Right ventricle myocardium superior (tissue), 1 donor: ENCODE measurements around the gene REEP3. TPM values are rescaled to one million over a fixed set of nuclear protein-coding genes. Genes with fewer than 3 reads are reported as not detected.

Experiments
- ATAC-seq: fragments of 200-7000 bp; cut with Tn5 transposase; one replicate; pipeline ENCODE4 v1.9.1; 2020; ENCODE audit warnings: mild to moderate bottlenecking; ENCODE audit not compliant: poor library complexity
- DNase-seq: peaks from one replicate; pipeline ENCODE4 v3.0.0-alpha.2; 2020
- intact Hi-C: fragments of 100-400 bp; cut with DNase I; formaldehyde crosslinking; loops from one replicate; pipeline ENCODE4 v1.11.2; 2022
- total RNA-seq: library from RNA; stranded (reverse); fragmentation: NEBNext Ultra II Directional; extraction: Animal tissue kit (Norgen Biotek cat#: 25700); gene quantifications from one replicate; pipeline ENCODE4 v1.2.1, GENCODE V29; 2021
- donor health status: DM: no; HTN: yes; CAD: no; lungs with severe emphysema.

Gene REEP3
- total RNA-seq, 1 donor from 2014 or later: 14.0 TPM

DNA sequence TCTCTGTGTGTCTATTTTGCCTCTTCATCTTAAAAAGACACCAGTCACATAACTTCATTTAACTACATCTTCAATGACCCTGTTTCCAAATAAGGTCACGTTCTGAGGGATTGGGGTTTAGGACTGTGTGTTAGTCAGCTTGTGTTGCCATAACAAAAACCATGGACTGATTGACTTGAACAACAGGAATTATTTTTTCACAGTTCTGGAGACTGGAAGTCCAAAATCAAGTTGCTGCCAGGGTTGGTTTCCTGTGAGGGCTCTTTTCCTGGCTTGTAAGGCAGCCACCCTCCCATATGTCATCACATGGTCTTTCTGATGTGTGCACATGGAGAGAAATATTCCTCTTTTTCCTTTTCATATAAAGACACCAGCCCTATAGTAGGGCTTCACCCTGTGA lies 55.3 kb downstream of the REEP3 start:
- no peak for DNase-seq
- intact Hi-C loops: no loop called here
- ATAC-seq: no peak

- DNase-seq (no peak), ATAC-seq (no peak)
- intact Hi-C loops: no loop called here
Measured at GRCh38 chr10:63578501-63578900, 57.3 kb downstream of the REEP3 start.

DNA sequence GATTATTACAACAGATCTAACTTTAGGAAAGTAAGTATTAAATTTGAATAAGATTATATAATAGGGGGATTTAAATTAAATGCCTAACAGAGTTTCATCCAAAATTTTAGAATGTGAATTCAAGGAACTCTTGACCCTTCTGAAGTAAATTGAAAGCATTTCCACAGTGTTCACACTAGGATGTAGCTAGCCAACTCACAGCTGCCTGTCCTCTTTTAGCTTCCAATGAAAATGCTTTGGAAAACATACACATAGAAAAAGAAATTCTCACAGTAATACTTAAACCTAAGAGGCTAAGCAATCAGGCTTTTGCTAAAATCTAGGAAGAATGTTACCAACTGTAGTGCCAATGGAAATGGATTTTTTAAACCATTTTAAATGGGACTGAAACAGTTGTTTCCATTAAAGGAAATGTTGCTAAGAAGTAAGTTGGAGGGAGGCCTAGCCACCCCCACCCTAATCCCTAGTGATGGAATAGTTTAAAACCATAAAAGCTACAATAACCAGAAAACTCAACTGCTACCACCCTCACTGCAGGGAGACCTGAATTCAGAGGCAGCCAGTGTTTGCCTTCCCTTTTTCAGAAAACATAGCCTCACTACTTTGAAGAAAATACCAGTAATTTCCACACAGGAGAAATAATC lies 58.3 kb downstream of the REEP3 start:
- intact Hi-C loops: no loop called here
- ATAC-seq (no peak), DNase-seq (no peak)

GRCh38 chr10:63582690-63583089 lies 61.5 kb downstream of the REEP3 start:
- ATAC-seq: no peak
- no peak for DNase-seq
- intact Hi-C loops: no loop called here

DNA sequence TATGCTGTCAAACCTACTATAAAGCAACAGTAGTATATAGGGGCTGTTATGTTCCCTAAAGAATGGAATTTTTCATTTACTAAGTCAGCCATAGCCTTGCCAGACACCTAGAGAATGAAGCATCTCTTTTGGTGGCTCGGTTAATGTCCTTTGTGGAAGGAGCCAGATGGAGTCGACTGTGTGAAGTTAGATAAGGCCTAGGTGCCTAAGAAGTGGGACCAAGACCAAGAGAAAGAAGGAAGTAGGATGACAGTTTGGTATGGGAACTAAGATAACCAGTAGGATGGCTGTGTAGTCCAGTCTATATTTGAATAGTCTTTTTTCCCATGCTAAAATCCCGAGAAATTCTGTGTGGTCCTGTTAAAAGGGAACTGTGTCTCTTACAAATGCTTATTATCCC lies 62.2 kb downstream of the REEP3 start:
- no peak for DNase-seq
- ATAC-seq: no peak
- intact Hi-C loops: no loop called here

- ATAC-seq (no peak), DNase-seq (no peak)
- intact Hi-C loops: no loop called here
Measured at GRCh38 chr10:63583909-63584724, 62.9 kb downstream of the REEP3 start.

- no peak for ATAC-seq
- intact Hi-C loops: no loop called here
- no peak for DNase-seq
Measured at GRCh38 chr10:63584725-63585035, 63.5 kb downstream of the REEP3 start.

DNA sequence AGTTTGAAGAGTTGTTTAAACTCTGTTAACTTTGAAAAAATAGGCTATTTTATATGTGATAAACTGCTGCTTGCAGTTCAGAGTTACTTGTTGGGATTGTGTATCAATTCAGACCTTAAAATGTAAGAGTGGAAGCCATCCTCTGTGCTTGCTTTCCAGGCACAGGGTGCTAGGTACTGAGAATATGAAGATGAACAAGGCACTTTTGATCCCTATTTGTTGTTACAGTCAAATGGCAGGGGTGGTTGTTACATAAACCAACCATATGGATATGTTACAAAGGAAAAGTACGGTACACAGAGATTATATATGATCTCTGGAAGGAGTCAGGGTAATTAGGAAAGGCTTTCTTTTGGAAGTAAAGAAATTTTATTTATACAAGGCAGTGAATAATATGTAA lies 63.8 kb downstream of the REEP3 start:
- DNase-seq: no peak
- no peak for ATAC-seq
- intact Hi-C loops: no loop called here

DNA sequence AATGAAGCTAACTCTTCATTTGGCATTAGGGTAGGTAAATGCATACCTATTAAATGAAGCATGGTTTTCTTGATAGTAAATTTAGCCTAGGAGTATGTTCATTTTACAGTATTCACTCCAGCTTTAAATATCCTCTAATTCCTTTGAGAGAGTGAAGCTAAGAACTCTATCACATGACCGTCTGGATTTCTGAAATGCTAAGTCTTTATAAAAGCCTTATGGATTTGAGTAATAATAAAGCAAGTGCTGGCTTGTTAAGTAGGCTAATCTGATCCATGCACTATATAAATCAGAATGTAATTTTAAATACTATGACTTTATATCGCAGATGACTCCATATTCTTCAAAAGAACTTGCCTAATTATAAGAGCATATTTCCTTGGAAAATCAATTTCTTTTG lies 64.8 kb downstream of the REEP3 start:
- ATAC-seq (no peak), DNase-seq (no peak)
- intact Hi-C loops: no loop called here

DNA sequence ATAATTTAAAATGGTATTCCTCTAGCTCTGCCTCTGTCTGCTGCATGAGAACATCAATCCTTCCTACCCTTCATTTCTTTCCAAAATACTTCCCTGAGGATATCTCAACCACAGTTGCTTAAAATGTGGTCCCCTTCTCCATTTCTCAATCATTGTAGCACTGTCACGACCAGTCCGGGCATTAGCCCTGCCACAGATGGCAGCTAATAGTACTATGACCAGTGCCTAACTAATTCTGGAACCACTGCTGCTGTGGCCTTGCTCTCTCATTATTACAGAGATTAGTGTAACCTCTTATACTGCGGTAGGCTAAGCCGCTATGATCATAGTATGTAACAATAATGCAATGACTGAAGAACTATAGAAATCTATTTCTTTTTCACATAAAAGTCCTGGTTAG lies 66.0 kb downstream of the REEP3 start:
- intact Hi-C loops: no loop called here
- DNase-seq: no peak
- ATAC-seq: no peak

DNA sequence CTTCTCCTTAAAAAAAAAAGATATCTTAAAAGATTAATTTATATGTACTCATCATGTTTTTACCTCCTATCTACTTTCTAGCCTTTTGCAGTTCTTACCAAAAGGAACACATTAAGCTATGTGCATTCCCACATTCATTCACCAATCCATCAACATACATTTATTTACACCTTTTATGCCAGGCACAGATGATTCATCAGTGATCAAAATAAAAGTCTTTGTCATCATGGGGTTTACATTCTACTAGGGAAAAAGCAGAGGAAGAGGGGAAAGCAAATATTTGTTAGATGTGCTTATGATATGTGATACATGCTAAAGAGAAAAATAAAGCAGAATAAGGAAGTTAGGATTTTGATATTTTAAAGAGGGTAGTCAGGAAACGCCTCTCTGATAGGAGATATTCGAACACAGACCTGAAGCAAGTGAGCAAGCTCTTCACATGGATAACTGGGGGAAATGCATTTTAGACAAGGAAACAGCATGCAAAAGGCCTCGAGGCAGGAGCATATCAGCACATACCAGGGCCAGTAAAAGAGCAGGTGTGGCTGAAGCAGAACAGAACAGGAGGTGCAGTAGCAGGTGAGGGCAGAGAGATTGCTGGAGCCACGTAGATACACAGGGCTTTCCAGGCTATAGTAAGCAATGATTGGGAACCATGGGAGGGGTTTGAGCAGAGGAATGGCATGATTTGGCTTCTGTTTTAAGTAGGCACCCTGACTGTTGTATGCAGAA lies 67.4 kb downstream of the REEP3 start:
- ATAC-seq: no peak

DNA sequence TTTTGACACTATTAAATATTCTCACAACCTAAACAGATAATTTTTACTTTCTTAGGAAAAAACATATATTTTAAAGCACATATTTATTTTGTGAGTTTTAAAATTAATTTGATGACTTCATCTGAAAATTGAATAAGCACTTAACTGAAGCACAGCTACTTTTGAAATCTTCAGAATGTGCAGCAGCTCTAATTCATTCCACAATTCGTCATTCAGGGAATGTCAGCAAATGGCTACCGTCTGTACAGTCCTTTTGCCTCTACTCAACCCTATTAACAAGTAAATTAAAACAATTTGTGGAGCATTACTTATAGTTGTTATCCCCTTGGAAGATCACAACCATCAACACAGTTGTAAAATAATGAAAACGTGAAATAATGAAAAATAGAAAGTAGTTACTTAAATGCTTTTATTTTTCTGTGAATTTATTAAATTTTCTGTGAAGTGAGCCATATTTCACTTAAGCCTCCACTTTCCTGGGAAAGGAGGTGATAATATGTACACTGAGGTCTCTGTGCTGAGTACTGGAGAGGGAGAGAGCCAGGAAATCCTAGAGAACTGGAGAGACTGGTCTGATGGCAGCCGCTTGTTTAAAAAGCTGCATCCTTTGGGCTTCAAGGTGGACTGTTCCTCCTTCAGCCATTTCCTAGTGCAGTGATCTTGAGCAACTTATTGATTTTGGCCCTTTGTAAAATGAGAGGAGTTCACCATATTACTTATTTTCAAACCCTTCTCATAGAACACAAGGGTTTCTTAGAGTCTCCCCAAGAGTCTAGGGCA lies 70.6 kb downstream of the REEP3 start:
- ATAC-seq: no peak
- intact Hi-C loops: no loop called here

More for the DNA sequence above, 67.4 kb downstream of the REEP3 start:
- intact Hi-C loops: no loop called here
- DNase-seq: no peak

DNA sequence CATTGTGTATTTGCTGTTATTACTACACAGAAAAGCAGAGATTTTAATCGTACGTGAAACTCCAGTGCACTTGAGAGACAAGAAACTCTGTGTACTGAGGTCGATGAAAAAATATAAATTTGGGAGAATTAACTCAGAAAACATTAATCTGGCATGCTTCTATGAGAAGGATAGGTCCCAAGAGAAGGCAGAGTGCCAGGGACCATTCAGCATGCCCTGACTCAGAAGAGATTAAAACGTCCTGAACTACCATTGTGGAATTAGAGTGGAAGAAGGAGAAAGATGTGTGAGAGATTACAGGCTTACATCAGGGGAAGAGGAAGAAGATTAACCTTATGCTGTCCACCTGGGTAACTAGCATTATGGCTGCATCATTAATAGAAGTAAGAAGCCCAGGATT lies 72.4 kb downstream of the REEP3 start:
- ATAC-seq: peak; percentile 27

More for the DNA sequence above, 70.6 kb downstream of the REEP3 start:
- DNase-seq: no peak

DNA sequence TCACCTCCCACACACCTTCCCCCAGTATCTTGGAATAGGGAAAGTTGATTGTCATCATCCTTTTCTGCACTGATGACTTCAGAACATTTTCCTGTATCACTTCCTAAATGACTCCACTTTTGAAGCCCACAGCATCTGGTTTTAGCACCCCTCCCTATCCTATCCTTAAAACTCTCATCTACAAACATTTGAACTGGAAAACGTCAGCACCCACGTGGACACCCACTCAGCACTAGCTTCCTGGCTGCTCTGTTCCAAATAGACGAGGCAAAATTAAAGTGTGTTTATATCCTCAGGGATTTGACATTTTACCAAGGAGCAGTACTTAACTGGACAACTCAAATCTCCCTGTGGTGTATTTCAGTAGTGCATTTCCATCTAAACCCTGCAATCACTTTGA lies 73.9 kb downstream of the REEP3 start:
- ATAC-seq (peak; percentile 36), DNase-seq (no peak)

More for the DNA sequence above, 72.4 kb downstream of the REEP3 start:
- no peak for DNase-seq
- intact Hi-C loops: no loop called here

GRCh38 chr10:63596924-63597323 lies 75.7 kb downstream of the REEP3 start:
- ATAC-seq: no peak
- intact Hi-C loops: no loop called here
- DNase-seq: no peak

More for the DNA sequence above, 73.9 kb downstream of the REEP3 start:
- intact Hi-C loops: no loop called here

DNA sequence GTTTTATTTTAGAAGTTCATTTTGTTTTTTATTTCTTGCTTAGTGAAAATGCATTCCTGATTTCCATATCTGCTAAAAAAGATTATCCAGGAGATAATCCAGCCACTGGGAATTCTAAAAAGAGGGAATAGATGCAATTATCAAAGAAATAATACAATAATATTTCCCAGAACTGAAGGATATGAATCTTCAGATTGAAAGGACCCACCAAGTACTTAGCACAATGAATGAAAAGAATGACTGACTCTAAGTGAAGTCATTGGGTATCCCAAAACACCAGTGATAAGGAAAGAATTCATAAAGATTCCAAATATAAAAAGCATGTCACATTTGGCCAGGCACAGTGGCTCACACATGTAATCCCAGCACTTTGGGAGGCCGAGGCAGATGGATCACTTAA lies 79.3 kb downstream of the REEP3 start:
- ATAC-seq (no peak), DNase-seq (no peak)
- intact Hi-C loops: no loop called here

GRCh38 chr10:63603709-63604445 lies 82.7 kb downstream of the REEP3 start:
- DNase-seq (no peak), ATAC-seq (no peak)
- intact Hi-C loops: no loop called here

DNA sequence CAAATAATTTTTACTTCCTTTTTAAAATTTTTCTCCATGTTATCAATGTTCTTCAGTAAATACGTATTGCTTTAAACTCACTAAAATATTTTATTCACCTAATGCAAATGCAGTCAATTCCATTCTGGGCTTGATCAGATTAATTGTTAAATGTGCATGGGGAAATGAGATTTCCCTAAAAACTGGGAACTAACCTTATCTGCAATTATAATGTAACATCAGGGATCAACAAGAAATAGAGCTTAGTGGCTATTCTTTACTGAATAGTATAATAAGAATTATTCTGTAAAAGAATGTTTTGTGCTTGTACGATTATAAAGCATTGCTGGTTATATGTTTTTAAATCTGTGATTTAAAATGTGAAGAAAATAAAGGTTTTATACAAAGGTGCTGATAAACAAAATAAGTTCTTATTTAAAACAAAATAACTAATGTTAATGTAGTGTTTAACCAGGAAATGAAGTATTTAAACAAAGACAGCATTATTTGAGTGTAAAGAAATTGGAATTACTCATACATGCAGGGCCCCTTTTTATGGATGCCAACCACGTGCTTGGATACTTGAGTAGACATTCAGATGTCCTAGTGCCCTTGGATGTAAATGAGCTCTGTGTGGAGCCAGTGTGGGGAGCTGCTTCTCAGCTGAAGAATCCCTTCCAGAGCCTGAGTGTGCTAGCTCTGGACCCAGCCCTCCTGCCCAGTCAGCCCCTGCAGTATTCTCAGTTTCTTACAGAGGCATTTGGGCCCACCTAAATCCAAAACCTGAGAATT lies 84.2 kb downstream of the REEP3 start:
- ATAC-seq: no peak
- DNase-seq: no peak
- intact Hi-C loops: no loop called here
